ENCODE measurements around the gene HAUS8.

DNA sequence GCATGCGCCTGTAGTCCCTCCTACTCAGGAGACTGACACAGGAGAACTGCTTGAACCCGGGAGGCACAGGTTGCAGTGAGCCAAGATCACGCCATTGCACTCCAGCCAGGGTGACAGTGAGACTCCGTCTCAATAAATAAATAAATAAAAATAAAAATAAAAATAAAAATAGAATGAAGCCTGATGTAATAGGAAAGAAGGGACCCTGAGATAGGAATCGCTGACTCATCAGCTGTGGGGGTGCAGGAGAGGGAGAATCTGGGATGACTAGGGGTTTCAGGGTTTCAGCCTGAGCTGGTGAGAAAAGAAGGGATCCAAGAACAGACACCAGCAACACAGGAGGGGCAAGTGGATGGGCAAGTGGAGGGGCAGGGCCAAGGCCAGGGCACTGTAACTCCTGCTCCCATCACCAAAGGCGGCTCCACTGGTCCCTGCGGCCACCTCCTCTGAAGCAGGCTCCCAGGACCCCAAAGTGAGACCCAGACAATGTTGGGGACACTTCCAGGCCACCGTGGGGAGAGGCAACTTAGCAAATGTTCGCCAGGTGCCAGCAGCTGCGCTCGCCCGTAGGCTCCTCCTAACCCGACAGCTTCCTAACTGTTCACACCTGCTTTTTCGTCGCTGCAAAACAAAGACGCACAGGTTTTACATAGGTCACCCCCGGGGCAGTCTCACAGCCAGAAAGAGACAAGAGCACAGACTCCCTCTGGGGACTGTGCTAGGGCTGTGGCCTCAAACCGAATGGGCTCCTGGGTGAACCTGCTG, 1.2 kb downstream of the HAUS8 start:
- TF ChIP-seq, protein P1, sequence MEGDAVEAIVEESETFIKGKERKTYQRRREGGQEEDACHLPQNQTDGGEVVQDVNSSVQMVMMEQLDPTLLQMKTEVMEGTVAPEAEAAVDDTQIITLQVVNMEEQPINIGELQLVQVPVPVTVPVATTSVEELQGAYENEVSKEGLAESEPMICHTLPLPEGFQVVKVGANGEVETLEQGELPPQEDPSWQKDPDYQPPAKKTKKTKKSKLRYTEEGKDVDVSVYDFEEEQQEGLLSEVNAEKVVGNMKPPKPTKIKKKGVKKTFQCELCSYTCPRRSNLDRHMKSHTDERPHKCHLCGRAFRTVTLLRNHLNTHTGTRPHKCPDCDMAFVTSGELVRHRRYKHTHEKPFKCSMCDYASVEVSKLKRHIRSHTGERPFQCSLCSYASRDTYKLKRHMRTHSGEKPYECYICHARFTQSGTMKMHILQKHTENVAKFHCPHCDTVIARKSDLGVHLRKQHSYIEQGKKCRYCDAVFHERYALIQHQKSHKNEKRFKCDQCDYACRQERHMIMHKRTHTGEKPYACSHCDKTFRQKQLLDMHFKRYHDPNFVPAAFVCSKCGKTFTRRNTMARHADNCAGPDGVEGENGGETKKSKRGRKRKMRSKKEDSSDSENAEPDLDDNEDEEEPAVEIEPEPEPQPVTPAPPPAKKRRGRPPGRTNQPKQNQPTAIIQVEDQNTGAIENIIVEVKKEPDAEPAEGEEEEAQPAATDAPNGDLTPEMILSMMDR (IDR thresholded peaks at IDR 0.05), result no peak
- TF ChIP-seq ZFX (IDR thresholded peaks at IDR 0.05; ENCODE audit: borderline replicate concordance), result no peak

All from 22Rv1 (cell line).